PFSK-1 (cell line): ENCODE data around the gene TULP4.

Source experiments
- FOXP2 ChIP-seq: optimal IDR thresholded peaks from 2 replicates; pipeline ENCODE3; 2011; ENCODE audit warnings: borderline replicate concordance, control low read depth, inconsistent platforms; ENCODE audit not compliant: insufficient read depth; ENCODE audit errors: extremely low read length, extremely low read depth
- POLR2AphosphoS5 ChIP-seq: IDR thresholded peaks from 2 replicates; pipeline ENCODE4 v1.6.1; 2012; ENCODE audit warnings: low read depth, mild to moderate bottlenecking, control low read depth, low read length, moderate library complexity
- SIN3A ChIP-seq: IDR thresholded peaks from 2 replicates; pipeline ENCODE4 v1.6.1; 2012; ENCODE audit warnings: mild to moderate bottlenecking, low read length, moderate library complexity, borderline replicate concordance; ENCODE audit not compliant: insufficient read depth
- TAF1 ChIP-seq: IDR thresholded peaks from 2 replicates; pipeline ENCODE4 v1.6.1; 2012; ENCODE audit warnings: low read length, control low read depth, borderline replicate concordance; ENCODE audit not compliant: insufficient read depth
- TF ChIP-seq, protein P1 (sequence below), 2 experiments: IDR thresholded peaks; 2 replicates each; pipeline versions ENCODE4 v1.6.1 to v1.8.0; 2011 to 2012; ENCODE audit warnings: low read depth in 2 of 2, low read length in 2 of 2, control low read depth in 1 of 2, inconsistent platforms in 1 of 2, mild to moderate bottlenecking in 1 of 2, moderate library complexity in 1 of 2; ENCODE audit not compliant: insufficient read depth in 1 of 2

Gene TULP4

DNA sequence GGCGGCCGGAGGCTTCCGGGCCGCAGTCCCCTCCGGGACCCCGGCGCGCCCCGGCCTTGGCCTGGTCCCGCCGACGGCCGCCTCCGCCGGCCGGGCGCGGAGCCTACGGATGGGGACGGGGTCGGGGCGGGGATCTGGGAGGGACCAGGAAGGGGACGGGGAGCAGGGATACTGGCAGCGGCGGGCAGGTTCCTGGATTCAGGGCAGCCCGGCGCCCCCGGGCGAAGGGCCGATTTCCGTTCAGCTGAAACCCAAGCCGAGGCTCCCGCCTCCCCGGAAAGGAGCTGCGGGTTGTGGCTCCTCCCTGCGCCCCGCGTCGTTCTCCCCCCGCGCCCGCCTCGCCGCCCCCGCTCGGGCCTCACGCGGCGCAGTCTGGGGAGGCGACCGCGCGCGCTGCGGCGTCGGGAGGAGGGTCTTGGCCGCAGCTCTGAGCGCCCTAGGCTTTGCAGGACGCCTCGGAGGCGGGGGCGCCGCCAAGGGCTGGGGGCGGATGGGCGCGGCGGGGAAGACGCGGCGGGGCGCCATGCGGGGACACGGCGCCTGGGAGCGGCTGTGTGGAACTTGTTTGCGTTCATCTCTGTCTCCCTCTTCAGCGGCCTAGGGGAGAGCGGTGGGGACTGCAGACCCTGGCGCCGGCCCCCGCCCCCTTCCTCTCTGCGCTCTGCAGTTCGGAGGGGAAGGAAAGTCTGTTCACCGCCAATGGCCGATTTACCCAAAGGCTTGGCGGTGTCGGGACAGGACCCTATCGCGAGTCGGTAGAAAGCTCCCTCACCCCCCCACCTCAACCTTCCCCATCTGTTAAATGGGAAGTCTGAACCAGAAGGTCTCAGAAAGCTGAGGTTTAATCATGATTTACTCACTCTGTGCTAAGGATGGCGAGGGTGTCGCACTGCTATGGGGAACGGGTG is 224.9 kb downstream of the TULP4 start:
- TF ChIP-seq SIN3A (no peak), FOXP2 (no peak), TAF1 (no peak)
- TF ChIP-seq, protein P1, sequence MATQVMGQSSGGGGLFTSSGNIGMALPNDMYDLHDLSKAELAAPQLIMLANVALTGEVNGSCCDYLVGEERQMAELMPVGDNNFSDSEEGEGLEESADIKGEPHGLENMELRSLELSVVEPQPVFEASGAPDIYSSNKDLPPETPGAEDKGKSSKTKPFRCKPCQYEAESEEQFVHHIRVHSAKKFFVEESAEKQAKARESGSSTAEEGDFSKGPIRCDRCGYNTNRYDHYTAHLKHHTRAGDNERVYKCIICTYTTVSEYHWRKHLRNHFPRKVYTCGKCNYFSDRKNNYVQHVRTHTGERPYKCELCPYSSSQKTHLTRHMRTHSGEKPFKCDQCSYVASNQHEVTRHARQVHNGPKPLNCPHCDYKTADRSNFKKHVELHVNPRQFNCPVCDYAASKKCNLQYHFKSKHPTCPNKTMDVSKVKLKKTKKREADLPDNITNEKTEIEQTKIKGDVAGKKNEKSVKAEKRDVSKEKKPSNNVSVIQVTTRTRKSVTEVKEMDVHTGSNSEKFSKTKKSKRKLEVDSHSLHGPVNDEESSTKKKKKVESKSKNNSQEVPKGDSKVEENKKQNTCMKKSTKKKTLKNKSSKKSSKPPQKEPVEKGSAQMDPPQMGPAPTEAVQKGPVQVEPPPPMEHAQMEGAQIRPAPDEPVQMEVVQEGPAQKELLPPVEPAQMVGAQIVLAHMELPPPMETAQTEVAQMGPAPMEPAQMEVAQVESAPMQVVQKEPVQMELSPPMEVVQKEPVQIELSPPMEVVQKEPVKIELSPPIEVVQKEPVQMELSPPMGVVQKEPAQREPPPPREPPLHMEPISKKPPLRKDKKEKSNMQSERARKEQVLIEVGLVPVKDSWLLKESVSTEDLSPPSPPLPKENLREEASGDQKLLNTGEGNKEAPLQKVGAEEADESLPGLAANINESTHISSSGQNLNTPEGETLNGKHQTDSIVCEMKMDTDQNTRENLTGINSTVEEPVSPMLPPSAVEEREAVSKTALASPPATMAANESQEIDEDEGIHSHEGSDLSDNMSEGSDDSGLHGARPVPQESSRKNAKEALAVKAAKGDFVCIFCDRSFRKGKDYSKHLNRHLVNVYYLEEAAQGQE (IDR thresholded peaks at IDR 0.05; ENCODE audit: insufficient read depth in 1 of 2, low read depth in 2 of 2, low read length in 2 of 2) = 0 out of 4 replicates have a peak, but pooled peaks of 1 of the 2 experiments have one; percentile 12

DNA sequence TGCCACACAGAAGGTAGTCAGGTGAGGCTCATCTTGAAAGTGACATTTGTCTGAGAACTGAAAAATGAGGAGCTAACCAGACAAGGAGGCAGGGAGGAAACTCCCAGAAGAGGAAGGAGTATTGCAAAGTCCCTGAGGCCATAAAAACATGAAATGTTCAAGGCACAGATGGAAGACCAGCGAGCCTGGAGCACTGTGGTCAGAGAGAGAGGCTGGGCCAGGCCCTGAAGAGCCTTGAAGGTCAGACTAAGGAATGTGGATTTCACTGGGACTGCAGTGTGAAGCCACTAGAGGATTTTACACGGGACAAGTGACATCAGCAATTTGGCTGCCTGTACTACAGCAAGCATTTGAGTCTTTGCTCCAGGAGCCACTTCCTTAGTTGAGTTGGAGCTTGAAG is 226.5 kb downstream of the TULP4 start:
- no peak for TF ChIP-seq SIN3A
- no peak for TF ChIP-seq FOXP2

DNA sequence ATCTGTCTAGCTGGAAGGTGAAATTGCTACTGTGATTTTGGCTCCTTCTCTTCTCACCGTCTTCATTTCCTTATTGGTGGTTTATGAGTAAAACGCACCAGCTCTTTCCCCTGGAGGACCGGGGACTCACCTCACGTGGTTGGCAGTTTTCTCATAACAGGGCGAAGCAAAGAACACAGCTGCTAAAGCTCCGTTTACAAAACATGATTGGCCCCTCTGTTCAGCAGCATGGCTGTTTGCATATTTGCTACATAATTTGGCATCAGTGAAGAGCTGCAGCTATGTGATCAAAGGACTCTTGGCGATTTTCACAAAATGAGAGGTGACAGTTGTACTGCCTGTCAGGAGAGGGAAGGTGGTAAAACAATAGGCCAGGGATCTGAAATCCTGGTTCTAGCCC is 227.1 kb downstream of the TULP4 start:
- TF ChIP-seq, protein P1 (IDR thresholded peaks at IDR 0.05; ENCODE audit: insufficient read depth in 1 of 2, low read depth in 2 of 2, low read length in 2 of 2) = no peak
- TF ChIP-seq POLR2AphosphoS5 = no peak
- TF ChIP-seq TAF1 = no peak
- no peak for TF ChIP-seq SIN3A
- TF ChIP-seq FOXP2 = no peak

DNA sequence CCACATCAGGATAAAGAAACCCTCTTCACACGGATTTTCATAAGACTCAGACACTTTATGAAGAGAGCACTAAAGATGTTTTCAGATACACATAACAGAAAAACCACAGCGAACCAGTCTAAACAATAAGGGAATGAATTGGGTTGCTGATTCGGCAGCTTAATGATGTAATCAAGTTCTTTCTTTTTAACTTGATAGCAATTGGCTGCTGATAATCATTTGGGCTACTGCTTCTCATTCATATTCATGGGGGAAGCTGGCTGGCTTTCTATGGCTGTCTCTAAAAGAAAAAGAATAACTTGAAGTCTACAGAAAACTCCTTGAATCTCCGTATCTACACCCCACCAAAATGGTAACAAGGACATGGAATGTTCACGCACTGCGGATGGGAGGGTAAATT is 227.6 kb downstream of the TULP4 start:
- TF ChIP-seq FOXP2 (no peak), SIN3A (no peak)

DNA sequence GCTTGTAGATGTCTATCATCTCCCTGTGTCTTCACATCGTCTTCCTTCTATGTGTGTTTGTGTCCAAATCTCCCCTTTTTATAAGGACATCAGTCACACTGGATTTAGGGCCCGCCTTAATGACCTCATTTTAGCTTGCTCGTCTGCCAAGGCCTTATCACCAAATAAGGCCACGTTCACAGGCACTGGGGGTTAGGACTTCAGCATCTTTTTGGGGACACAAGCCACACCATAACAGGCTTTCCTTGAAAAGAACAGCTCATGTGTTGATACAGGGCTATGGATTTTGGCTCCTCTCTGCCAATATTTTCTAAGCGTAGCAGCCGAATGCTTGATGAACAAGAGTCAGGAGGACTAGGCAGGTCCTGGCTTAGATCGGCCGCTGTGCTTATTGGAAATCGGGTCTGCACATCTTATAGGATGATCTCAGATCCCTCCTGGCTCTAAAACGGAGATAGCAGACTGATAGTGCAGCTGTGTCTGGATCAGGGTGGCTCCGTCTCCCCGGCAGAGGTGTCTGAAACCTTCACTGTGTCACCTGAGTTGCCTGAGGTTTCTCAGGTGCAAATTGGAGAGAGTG is 231.4 kb downstream of the TULP4 start:
- no peak for TF ChIP-seq TAF1
- TF ChIP-seq, protein P1 (IDR thresholded peaks at IDR 0.05; ENCODE audit: insufficient read depth in 1 of 2, low read depth in 2 of 2, low read length in 2 of 2) = no peak
- no peak for TF ChIP-seq SIN3A
- TF ChIP-seq POLR2AphosphoS5 = no peak
- no peak for TF ChIP-seq FOXP2

DNA sequence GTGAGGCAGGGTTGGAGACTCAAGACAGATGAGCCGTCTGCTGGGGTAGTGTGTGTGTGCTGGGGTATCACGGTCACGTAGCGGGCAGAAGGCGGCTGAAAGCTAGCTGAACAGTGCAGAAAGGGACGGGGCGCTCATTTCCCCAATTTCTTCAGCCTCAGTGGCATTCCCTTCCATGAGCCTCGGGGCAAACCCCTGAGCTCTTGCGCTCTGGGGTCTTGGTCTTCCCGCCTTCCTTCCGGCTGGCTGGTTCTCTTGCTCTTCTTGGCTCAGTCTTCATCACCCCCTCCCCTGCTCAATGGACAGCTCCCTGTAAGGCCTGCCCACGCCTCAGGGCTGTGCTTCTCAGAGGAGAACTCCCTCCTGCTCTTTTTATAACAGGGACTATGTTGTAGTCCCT is 232.2 kb downstream of the TULP4 start:
- TF ChIP-seq FOXP2 = no peak
- no peak for TF ChIP-seq POLR2AphosphoS5
- TF ChIP-seq, protein P1 (IDR thresholded peaks at IDR 0.05; ENCODE audit: insufficient read depth in 1 of 2, low read depth in 2 of 2, low read length in 2 of 2) = peak in 1 of 2 experiments; percentile 76; a peak in 1 of 4 replicates
